Vagina (tissue), 2 donors: ENCODE data around the gene BMERB1. TPM values are rescaled to one million over a fixed set of nuclear protein-coding genes. Genes with fewer than 3 reads are reported as not detected.
"Not testable (repeated sequence)": the region's sequence is repeated elsewhere in the genome, so short reads cannot be mapped to it uniquely, and the experiment has no call there.

ENCODE experiments used
- DNase-seq, 2 donors: peaks; one replicate each; pipeline ENCODE4 v3.0.0-alpha.2; 2017; ENCODE audit errors: extremely low spot score in 2 of 2
- H3K27ac ChIP-seq: fragments of 200-600 bp; sonication (generic); one replicate; pipeline ENCODE4 v1.5.1; 2019
- H3K27me3 ChIP-seq: fragments of 200-600 bp; sonication (generic); one replicate; pipeline ENCODE4 v1.5.1; 2019
- H3K36me3 ChIP-seq, 2 donors: fragments of 200-600 bp; sonication (generic); one replicate each; pipeline ENCODE4 v1.5.1; 2017 to 2019
- H3K4me1 ChIP-seq: fragments of 200-600 bp; sonication (generic); one replicate; pipeline ENCODE4 v1.5.1; 2019
- H3K4me3 ChIP-seq, 2 donors: fragments of 200-600 bp; sonication (generic); 1 replicate in 1 of 2; 2 replicates in 1 of 2; pipeline ENCODE4 v1.5.1; 2016 to 2019
- H3K9me3 ChIP-seq: fragments of 200-600 bp; sonication (generic); one replicate; pipeline ENCODE4 v1.5.1; 2019
- POLR2A ChIP-seq, 2 donors: fragments of 450-650 bp; IDR thresholded peaks; one replicate each; pipeline ENCODE4 v1.6.1; 2017; ENCODE audit warnings: antibody characterized with exemption in 2 of 2, mild to moderate bottlenecking in 2 of 2, moderate library complexity in 2 of 2
- POLR2AphosphoS5 ChIP-seq, 2 donors: sonication (generic); formaldehyde crosslinking; IDR thresholded peaks; one replicate each; pipeline ENCODE4 v1.9.0; 2017; ENCODE audit warnings: antibody characterized with exemption in 2 of 2, mild to moderate bottlenecking in 2 of 2, low read depth in 1 of 2; ENCODE audit not compliant: insufficient read depth in 1 of 2
- intact Hi-C: fragments of 100-400 bp; cut with DNase I; formaldehyde crosslinking; loops from one replicate; pipeline ENCODE4 v1.15.1; 2023
- total RNA-seq: library from RNA; depleted of rRNA; stranded (reverse); fragments of >200 nt; gene quantifications from one replicate; pipeline ENCODE4 v1.2.3, GENCODE V29; 2016
- TF ChIP-seq, protein P1 (sequence below), 3 experiments: fragments of 450-650 bp in 2 of 3; fragments of 200-600 bp in 1 of 3; sonication (generic) in 1 of 3; IDR thresholded peaks; one replicate each; pipeline ENCODE4 v1.5.1; 2017 to 2019; ENCODE audit warnings: antibody characterized with exemption in 3 of 3, mild to moderate bottlenecking in 2 of 3, moderate library complexity in 2 of 3

BMERB1 gene
- total RNA-seq, 1 donor from 2014 or later, result 46.9 TPM

- H3K27ac ChIP-seq, result no peak overlapping the region
- no peak overlapping the region for H3K4me3 ChIP-seq
- no peaks in the 10 kb centered on the region for H3K9me3 ChIP-seq
- no peaks in the 10 kb centered on the region for H3K36me3 ChIP-seq
- no peaks in the 10 kb centered on the region for H3K27me3 ChIP-seq
- no peak for DNase-seq
- H3K4me1 ChIP-seq, result no peaks in the 10 kb centered on the region
- intact Hi-C loops, result no loop called here
- TF ChIP-seq POLR2AphosphoS5 (IDR thresholded peaks at IDR 0.05; ENCODE audit: insufficient read depth in 1 of 2, low read depth in 1 of 2) (no peak), POLR2A (IDR thresholded peaks at IDR 0.05) (no peak)
- TF ChIP-seq, protein P1, sequence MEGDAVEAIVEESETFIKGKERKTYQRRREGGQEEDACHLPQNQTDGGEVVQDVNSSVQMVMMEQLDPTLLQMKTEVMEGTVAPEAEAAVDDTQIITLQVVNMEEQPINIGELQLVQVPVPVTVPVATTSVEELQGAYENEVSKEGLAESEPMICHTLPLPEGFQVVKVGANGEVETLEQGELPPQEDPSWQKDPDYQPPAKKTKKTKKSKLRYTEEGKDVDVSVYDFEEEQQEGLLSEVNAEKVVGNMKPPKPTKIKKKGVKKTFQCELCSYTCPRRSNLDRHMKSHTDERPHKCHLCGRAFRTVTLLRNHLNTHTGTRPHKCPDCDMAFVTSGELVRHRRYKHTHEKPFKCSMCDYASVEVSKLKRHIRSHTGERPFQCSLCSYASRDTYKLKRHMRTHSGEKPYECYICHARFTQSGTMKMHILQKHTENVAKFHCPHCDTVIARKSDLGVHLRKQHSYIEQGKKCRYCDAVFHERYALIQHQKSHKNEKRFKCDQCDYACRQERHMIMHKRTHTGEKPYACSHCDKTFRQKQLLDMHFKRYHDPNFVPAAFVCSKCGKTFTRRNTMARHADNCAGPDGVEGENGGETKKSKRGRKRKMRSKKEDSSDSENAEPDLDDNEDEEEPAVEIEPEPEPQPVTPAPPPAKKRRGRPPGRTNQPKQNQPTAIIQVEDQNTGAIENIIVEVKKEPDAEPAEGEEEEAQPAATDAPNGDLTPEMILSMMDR (IDR thresholded peaks at IDR 0.05), result no peak
Observed at GRCh38 chr16:15404792-15405191, 29.6 kb upstream of the BMERB1 start.

DNA sequence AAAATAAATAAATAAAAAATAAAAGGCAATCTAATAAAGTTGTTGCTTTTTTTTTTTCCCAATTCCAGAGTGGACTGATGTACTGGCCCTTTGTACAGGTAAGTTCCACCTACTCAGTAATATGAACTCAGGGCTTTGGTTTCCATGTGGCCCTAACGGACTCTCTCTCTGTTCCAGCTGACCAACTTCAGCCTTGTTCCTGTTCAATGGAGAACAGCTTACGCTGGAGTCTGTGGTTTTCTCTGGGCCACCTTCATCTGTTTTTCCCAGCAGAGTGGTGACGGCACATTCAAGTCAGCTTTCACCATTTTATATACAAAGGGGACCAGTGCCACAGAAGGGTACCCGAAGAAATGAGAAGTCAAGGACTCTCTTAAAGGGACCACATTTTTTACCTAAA, 26.6 kb upstream of the BMERB1 start:
- H3K27me3 ChIP-seq, DNase-seq, H3K27ac ChIP-seq, H3K4me1 ChIP-seq, H3K36me3 ChIP-seq, H3K4me3 ChIP-seq, intact Hi-C loops, H3K9me3 ChIP-seq: not testable (repeated sequence)

GRCh38 chr16:15409476-15409875, 24.9 kb upstream of the BMERB1 start:
- H3K27me3 ChIP-seq, H3K36me3 ChIP-seq, H3K4me1 ChIP-seq, DNase-seq, H3K4me3 ChIP-seq, H3K9me3 ChIP-seq, intact Hi-C loops, H3K27ac ChIP-seq: not testable (repeated sequence)

- H3K36me3 ChIP-seq, result no peaks in the 10 kb centered on the region
- H3K4me3 ChIP-seq, result no peak overlapping the region
- DNase-seq, result no peak
- TF ChIP-seq, protein P1 (IDR thresholded peaks at IDR 0.05), result no peak
- no peaks in the 10 kb centered on the region for H3K9me3 ChIP-seq
- H3K4me1 ChIP-seq, result no peaks in the 10 kb centered on the region
- intact Hi-C loops, result no loop called here
- H3K27ac ChIP-seq, result no peak overlapping the region
- H3K27me3 ChIP-seq, result no peaks in the 10 kb centered on the region
Observed at GRCh38 chr16:15415511-15415985, 18.8 kb upstream of the BMERB1 start.

DNA sequence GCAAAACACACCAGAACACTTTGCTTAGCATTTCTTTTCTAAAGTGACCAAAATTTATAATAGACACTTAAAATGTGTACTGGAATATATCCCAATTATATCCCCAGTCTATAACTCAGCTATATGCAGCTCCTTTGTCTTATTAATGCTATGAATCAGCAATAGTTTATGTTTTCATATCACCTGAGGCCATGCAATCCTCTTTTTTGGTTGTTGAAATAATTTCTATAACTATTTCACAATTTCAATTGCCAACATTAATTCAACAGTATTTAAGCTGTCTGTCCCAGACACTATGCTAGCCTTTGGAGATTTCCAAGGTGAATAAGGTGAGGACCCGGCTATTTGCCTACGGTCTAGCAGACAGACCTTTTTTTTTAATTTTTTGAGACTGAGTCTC, 17.2 kb upstream of the BMERB1 start:
- TF ChIP-seq POLR2AphosphoS5 (IDR thresholded peaks at IDR 0.05; ENCODE audit: insufficient read depth in 1 of 2, low read depth in 1 of 2) (no peak), POLR2A (IDR thresholded peaks at IDR 0.05) (no peak)
- TF ChIP-seq, protein P1 (IDR thresholded peaks at IDR 0.05), result no peak
- Histone ChIP-seq H3K9me3 (no peaks in the 10 kb centered on the region), H3K4me3 (no peak overlapping the region), H3K27ac (no peak overlapping the region), H3K27me3 (no peaks in the 10 kb centered on the region), H3K36me3 (no peaks in the 10 kb centered on the region), H3K4me1 (no peaks in the 10 kb centered on the region)
- intact Hi-C loops, result no loop called here
- DNase-seq, result no peak

GRCh38 chr16:15418206-15418605, 16.2 kb upstream of the BMERB1 start:
- TF ChIP-seq, protein P1 (IDR thresholded peaks at IDR 0.05), result no peak
- TF ChIP-seq POLR2A (IDR thresholded peaks at IDR 0.05), result no peak
- no peak for TF ChIP-seq POLR2AphosphoS5 (IDR thresholded peaks at IDR 0.05; ENCODE audit: insufficient read depth in 1 of 2, low read depth in 1 of 2)
- no peaks in the 10 kb centered on the region for H3K27me3 ChIP-seq

GRCh38 chr16:15421696-15422095, 12.7 kb upstream of the BMERB1 start:
- H3K9me3 ChIP-seq, intact Hi-C loops, H3K27ac ChIP-seq, H3K4me3 ChIP-seq, H3K36me3 ChIP-seq, DNase-seq, H3K27me3 ChIP-seq, H3K4me1 ChIP-seq: not testable (repeated sequence)

More at GRCh38 chr16:15418206-15418605, 16.2 kb upstream of the BMERB1 start:
- no peak overlapping the region for H3K27ac ChIP-seq
- H3K36me3 ChIP-seq, result no peaks in the 10 kb centered on the region
- no peak for DNase-seq
- H3K9me3 ChIP-seq, result no peaks in the 10 kb centered on the region
- H3K4me3 ChIP-seq, result no peak overlapping the region
- intact Hi-C loops, result no loop called here
- H3K4me1 ChIP-seq, result no peaks in the 10 kb centered on the region
